GM23248 (cell line): ENCODE data around the gene PLCZ1.

Experiments used
- EZH2 ChIP-seq: fragments of 200-600 bp; sonication (generic); IDR thresholded peaks from 2 replicates; pipeline ENCODE4 v1.6.1; 2018; ENCODE audit warnings: antibody characterized with exemption, mild to moderate bottlenecking; ENCODE audit not compliant: insufficient read depth, poor library complexity, severe bottlenecking
- EZH2phosphoT487 ChIP-seq: fragments of 200-600 bp; sonication (generic); IDR thresholded peaks from 2 replicates; pipeline ENCODE4 v1.6.1; 2018; ENCODE audit warnings: antibody characterized with exemption, moderate library complexity, mild to moderate bottlenecking, low read depth; ENCODE audit not compliant: insufficient read depth

GRCh38 chr12:18681818-18682217, 56.0 kb downstream of the PLCZ1 start:
- TF ChIP-seq EZH2, result no peak
- TF ChIP-seq EZH2phosphoT487, result no peak
